Measurements from ENCODE around the gene ARHGEF9.
A peak's percentile ranks its signal among the peaks of the same experiment; 100 is the strongest.
"Not testable (repeated sequence)": the region's sequence is repeated elsewhere in the genome, so short reads cannot be mapped to it uniquely, and the experiment has no call there.

ARHGEF9 gene

GRCh38 chrX:63657821-63658220, 127.2 kb downstream of the ARHGEF9 start:
- DNase-seq (ENCODE audit: low spot score) = peak; percentile 7

- peak; percentile 17 for DNase-seq (ENCODE audit: low spot score)
Measured at GRCh38 chrX:63656871-63657580, 128.0 kb downstream of the ARHGEF9 start.

DNA sequence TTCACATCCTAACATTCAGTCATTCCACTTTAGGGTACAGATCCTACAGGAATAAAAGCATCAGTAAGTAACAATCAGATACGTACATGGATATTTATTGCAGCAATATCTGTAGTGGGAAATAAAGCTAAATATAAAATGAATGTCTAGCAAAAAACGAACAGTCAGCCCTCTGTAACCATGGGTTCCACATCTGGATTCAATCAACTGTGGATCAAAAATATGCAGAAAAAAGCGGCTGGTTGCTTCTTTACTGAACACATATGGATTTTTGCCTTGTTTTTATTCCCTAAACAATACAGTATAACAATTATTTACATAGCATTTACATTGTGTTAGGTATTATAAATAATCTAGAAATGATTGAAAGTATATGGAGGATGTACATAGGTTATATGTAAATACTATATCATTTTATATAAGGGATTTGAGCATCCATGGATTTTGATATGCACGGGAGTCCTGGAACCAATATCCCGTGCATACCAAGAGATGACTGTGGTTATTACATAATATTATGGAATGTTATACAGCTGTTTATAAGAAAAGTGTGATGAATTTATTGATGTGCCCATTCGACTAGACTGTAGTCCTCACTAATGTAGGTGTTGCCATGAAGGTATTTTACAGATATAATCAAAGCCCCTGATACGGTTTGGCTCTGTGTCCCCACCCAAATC, 132.8 kb downstream of the ARHGEF9 start:
- DNase-seq (ENCODE audit: low spot score) = no peak

DNA sequence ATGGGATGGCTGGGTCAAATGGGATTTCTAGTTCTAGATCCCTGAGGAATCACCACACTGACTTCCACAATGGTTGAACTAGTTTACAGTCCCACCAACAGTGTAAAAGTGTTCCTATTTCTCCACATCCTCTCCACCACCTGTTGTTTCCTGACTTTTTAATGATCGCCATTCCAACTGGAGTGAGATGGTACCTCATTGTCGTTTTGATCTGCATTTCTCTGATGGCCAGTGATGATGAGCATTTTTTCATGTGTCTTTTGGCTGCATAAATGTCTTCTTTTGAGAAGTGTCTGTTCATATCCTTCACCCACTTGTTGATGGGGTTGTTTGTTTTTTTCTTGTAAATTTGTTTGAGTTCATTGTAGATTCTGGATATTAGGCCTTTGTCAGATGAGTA, 139.3 kb downstream of the ARHGEF9 start:
- DNase-seq (ENCODE audit: low spot score) = not testable (repeated sequence)

GRCh38 chrX:63635750-63636149, 149.3 kb downstream of the ARHGEF9 start:
- DNase-seq (ENCODE audit: low spot score) = no peak

DNA sequence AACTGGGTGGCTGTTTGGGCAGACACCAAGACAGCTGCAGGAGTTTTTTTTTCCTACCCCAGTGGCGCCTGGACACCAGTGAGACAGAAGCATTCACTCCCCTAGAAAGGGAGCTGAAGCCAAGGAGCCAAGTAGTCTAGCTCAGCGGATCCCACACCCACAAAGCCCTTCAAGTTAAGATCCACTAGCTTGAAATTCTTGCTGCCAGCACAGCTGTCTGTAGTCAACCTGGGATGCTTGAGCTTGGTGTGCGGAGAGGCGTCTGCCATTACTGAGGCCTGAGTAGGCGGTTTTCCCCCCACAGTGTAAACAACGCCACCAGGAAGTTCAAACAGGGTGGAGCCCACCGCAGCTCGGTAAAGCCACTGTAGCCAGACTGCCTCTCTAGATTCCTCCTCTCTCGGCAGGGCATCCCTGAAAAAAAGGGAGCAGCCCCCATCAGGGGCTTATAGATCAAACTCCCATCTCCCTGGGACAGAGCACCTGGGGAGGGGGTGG, 171.4 kb downstream of the ARHGEF9 start:
- DNase-seq (ENCODE audit: low spot score) = no peak

DNA sequence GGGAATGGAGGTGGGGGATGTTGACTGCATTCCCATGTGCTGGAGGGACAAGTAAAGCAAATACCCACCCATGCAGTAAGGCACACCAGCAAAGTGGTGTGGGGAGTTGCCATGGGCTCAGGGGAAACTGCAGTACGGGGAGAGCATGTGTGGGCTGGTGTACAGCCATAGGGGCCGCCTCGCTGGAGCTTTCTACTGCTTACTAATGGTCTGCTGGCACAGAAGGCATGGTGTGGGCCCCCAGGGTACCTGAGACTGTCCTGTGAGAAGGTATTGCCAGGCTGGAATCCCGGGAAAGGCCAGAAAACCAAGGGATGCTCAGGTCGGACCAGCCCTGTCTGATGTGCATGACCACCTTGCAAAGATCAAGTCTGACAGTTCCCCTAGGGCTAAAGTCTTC, 199.1 kb downstream of the ARHGEF9 start:
- no peak for DNase-seq (ENCODE audit: low spot score)

All from hepatic stellate cell (primary cell).